Epithelial cell of umbilical artery (primary cell): ENCODE results near the gene PDXP. TPM values are rescaled to one million over a fixed set of nuclear protein-coding genes. Genes with fewer than 3 reads are reported as not detected.

Experiments used
- total RNA-seq: library from RNA; depleted of rRNA; stranded (reverse); fragments of >200 nt; gene quantifications from 2 replicates; pipeline ENCODE4 v1.2.3, GENCODE V29; 2014

Gene PDXP
- total RNA-seq = 8.2 and 13.6 TPM in 2 replicates

GRCh38 chr22:37658133-37659065, at the start of gene PDXP:
Gene PDXP, plus strand, starts transcription at chr22:37658723. Its CDS starts 60 bp downstream, at chr22:37658783.

GRCh38 chr22:37639070-37639760, 19.3 kb upstream of the PDXP start, which contains the start of gene SH3BP1:
Gene SH3BP1, plus strand, starts transcription at chr22:37639669. Its CDS starts 119 bp downstream, at chr22:37639788.

GRCh38 chr22:37674951-37675929, 16.7 kb downstream of the PDXP start, which contains the start of gene LGALS1:
Gene LGALS1, plus strand, starts transcription at chr22:37675636. Its CDS starts 67 bp downstream, at chr22:37675703.

GRCh38 chr22:37686002-37686982, 27.8 kb downstream of the PDXP start, which contains the start of gene NOL12:
Gene NOL12, plus strand, starts transcription at chr22:37686343. Its CDS starts 50 bp downstream, at chr22:37686393.

GRCh38 chr22:37696657-37697537, 38.4 kb downstream of the PDXP start, which contains the start of gene TRIOBP:
Gene TRIOBP, plus strand, starts transcription at chr22:37697048. Its CDS starts 4,318 bp downstream, at chr22:37701366.

Other genes with a start within 250 kb of the PDXP start
- gene ELFN2, start 231.2 kb upstream of the PDXP start, total RNA-seq = under 0.01 TPM in 2 replicates
- 84.5 and 132 TPM in 2 replicates for gene MFNG, start 172.3 kb upstream of the PDXP start, total RNA-seq
- 26.0 and 27.5 TPM in 2 replicates for gene CARD10, start 139.3 kb upstream of the PDXP start, total RNA-seq
- gene CDC42EP1, start 98.2 kb upstream of the PDXP start, total RNA-seq = 20.2 and 26.0 TPM in 2 replicates
- not detected in 2 replicates for gene LGALS2, start 78.6 kb upstream of the PDXP start, total RNA-seq
- 28.3 and 29.6 TPM in 2 replicates for gene GGA1, start 49.9 kb upstream of the PDXP start, total RNA-seq
- gene SH3BP1, start 19.1 kb upstream of the PDXP start, total RNA-seq = 1.3 and 2.4 TPM in 2 replicates
- gene LGALS1, start 16.9 kb downstream of the PDXP start, total RNA-seq = 7,376 and 9,538 TPM in 2 replicates
- gene NOL12, start 27.6 kb downstream of the PDXP start, total RNA-seq = 25.0 and 49.2 TPM in 2 replicates
- gene TRIOBP, start 38.3 kb downstream of the PDXP start, total RNA-seq = 66.9 and 70.8 TPM in 2 replicates
- gene GCAT, start 149.2 kb downstream of the PDXP start, total RNA-seq = 38.1 and 57.2 TPM in 2 replicates
- gene GALR3, start 164.7 kb downstream of the PDXP start, total RNA-seq = 0.32 TPM in 1 of 2 replicates, not detected in the other
- gene ANKRD54, start 185.6 kb downstream of the PDXP start, total RNA-seq = 42.9 and 46.8 TPM in 2 replicates
- 173 and 313 TPM in 2 replicates for gene EIF3L, start 190.7 kb downstream of the PDXP start, total RNA-seq
- gene MICALL1, start 247.6 kb downstream of the PDXP start, total RNA-seq = 22.7 and 23.7 TPM in 2 replicates